Aorta (tissue), 5 donors: ENCODE results near the gene RBP3. TPM values are rescaled to one million over a fixed set of nuclear protein-coding genes. Genes with fewer than 3 reads are reported as not detected.
A peak's percentile ranks its signal among the peaks of the same experiment; 100 is the strongest.

Experiments
- ATAC-seq: fragments of 200-7000 bp; cut with Tn5 transposase; one replicate; pipeline ENCODE4 v1.9.1; 2022; ENCODE audit warnings: moderate library complexity; ENCODE audit not compliant: low FRiP score
- DNase-seq, 2 donors: peaks; one replicate each; pipeline ENCODE4 v3.0.0-alpha.2; 2020
- H3K27ac ChIP-seq, 2 donors: one replicate each; pipeline ENCODE4 v1.5.1; 2013; ENCODE audit warnings: low read length in 2 of 2, mild to moderate bottlenecking in 2 of 2, moderate library complexity in 2 of 2, control low read depth in 1 of 2, inconsistent platforms in 1 of 2, low read depth in 1 of 2
- H3K27me3 ChIP-seq, 2 donors: one replicate each; pipeline ENCODE4 v1.6.1; 2013; ENCODE audit warnings: control low read depth in 1 of 2, low read length in 1 of 2, mild to moderate bottlenecking in 1 of 2, moderate library complexity in 1 of 2; ENCODE audit not compliant: insufficient read depth in 2 of 2, control insufficient read depth in 1 of 2
- H3K36me3 ChIP-seq, 2 donors: one replicate each; pipeline ENCODE4 v1.6.1; 2013; ENCODE audit warnings: control low read depth in 1 of 2, low read length in 1 of 2, mild to moderate bottlenecking in 1 of 2; ENCODE audit not compliant: insufficient read depth in 2 of 2, control insufficient read depth in 1 of 2
- H3K4me1 ChIP-seq, 2 donors: one replicate each; pipeline ENCODE4 v1.6.1; 2013; ENCODE audit warnings: low read length in 2 of 2, control low read depth in 1 of 2, mild to moderate bottlenecking in 1 of 2, moderate library complexity in 1 of 2; ENCODE audit not compliant: insufficient read depth in 2 of 2, control insufficient read depth in 1 of 2
- H3K4me3 ChIP-seq, 2 donors: one replicate each; pipeline ENCODE4 v1.5.1; 2013; ENCODE audit warnings: low read length in 2 of 2, control low read depth in 1 of 2, mild to moderate bottlenecking in 1 of 2
- H3K9me3 ChIP-seq: one replicate; pipeline ENCODE4 v1.6.1; 2013; ENCODE audit warnings: mild to moderate bottlenecking, low read length; ENCODE audit not compliant: control insufficient read depth
- WGBS, 2 donors: extraction: QIAGEN DNeasy Blood & Tissue Kit; methylation state at CpG; one replicate each; pipeline ENCODE4 v1.1.7; 2013; 5-methylcytosine and 5-hydroxymethylcytosine counted together
- intact Hi-C, 2 donors: fragments of 100-400 bp; cut with DNase I; formaldehyde crosslinking; loops; one replicate each; pipeline versions ENCODE4 v1.14.2 to v1.15.0; 2022
- polyA plus RNA-seq, 2 donors: library from polyadenylated mRNA; stranded (reverse); fragments of 200-250 nt; gene quantifications; one replicate each; pipeline ENCODE4 v1.2.3, GENCODE V29; 2013
- total RNA-seq, 2 donors: library from RNA; stranded (reverse); fragmentation: NEBNext Ultra II Directional; extraction: Animal tissue kit (Norgen Biotek cat#: 25700); gene quantifications; one replicate each; pipeline ENCODE4 v1.2.1, GENCODE V29; 2021
- donor health status: healthy with polysubstance abuse.
- donor health status: Bipolar disorder and iron deficiency.
- donor health status: DM: no; HTN: no; CAD: no.
- donor health status: DM: no; HTN: no; CAD: no.
- donor health status: DM: yes; HTN: yes; CAD: no.

Gene RBP3
- total and polyA plus RNA-seq, 4 donors, result not detected

- DNase-seq, result peak in 1 of 2 donors; percentile 56
These were observed 30.7 kb downstream of the RBP3 start for GRCh38 chr10:47378606-47379444.

GRCh38 chr10:47379445-47379785, 31.3 kb downstream of the RBP3 start:
- Histone ChIP-seq H3K36me3 (no peaks in the 10 kb centered on the region), H3K27me3 (no peaks in the 10 kb centered on the region), H3K4me3 (no peak overlapping the region), H3K9me3 (no peaks in the 10 kb centered on the region), H3K27ac (no peak overlapping the region), H3K4me1 (no peaks in the 10 kb centered on the region)
- DNase-seq (no peak), ATAC-seq (no peak)
- WGBS, 2 donors, result 77 to 81% methylated on average over 7 of the region's 7 CpGs
- intact Hi-C loops, result no loop called here

More at GRCh38 chr10:47378606-47379444, 30.7 kb downstream of the RBP3 start:
- intact Hi-C loops, result no loop called here
- WGBS, 2 donors, result 85 to 89% methylated on average over 15 of the region's 15 CpGs
- Histone ChIP-seq H3K36me3 (no peaks in the 10 kb centered on the region), H3K27me3 (no peaks in the 10 kb centered on the region), H3K9me3 (no peaks in the 10 kb centered on the region), H3K4me3 (no peak overlapping the region), H3K4me1 (no peaks in the 10 kb centered on the region), H3K27ac (no peak overlapping the region)
- no peak for ATAC-seq

- DNase-seq (peak in 1 of 2 donors; percentile 61), ATAC-seq (no peak)
- H3K4me1 ChIP-seq, result no peaks in the 10 kb centered on the region
- H3K9me3 ChIP-seq, result no peaks in the 10 kb centered on the region
- H3K27ac ChIP-seq, result no peak overlapping the region
- intact Hi-C loops, result no loop called here
- no peaks in the 10 kb centered on the region for H3K27me3 ChIP-seq
- WGBS, 2 donors, result 68 to 74% methylated on average over 11 of the region's 11 CpGs
- H3K4me3 ChIP-seq, result no peak overlapping the region
- H3K36me3 ChIP-seq, result no peaks in the 10 kb centered on the region
These were observed 31.7 kb downstream of the RBP3 start for GRCh38 chr10:47379901-47380300.

GRCh38 chr10:47380341-47381102, 32.4 kb downstream of the RBP3 start:
- H3K27ac ChIP-seq, result no peak overlapping the region
- H3K4me1 ChIP-seq, result no peaks in the 10 kb centered on the region
- H3K27me3 ChIP-seq, result no peaks in the 10 kb centered on the region
- 78 to 82% methylated on average over 8 of the region's 8 CpGs for WGBS, 2 donors
- intact Hi-C loops, result no loop called here
- ATAC-seq (no peak), DNase-seq (no peak)
- H3K36me3 ChIP-seq, result no peaks in the 10 kb centered on the region
- no peaks in the 10 kb centered on the region for H3K9me3 ChIP-seq
- no peak overlapping the region for H3K4me3 ChIP-seq

GRCh38 chr10:47381103-47381395, 32.9 kb downstream of the RBP3 start:
- Histone ChIP-seq H3K27ac (no peak overlapping the region), H3K9me3 (no peaks in the 10 kb centered on the region), H3K27me3 (no peaks in the 10 kb centered on the region), H3K4me3 (no peak overlapping the region), H3K36me3 (no peaks in the 10 kb centered on the region), H3K4me1 (no peaks in the 10 kb centered on the region)
- WGBS, 2 donors, result 82 to 94% methylated on average over 1 of the region's 1 CpG
- ATAC-seq, result no peak
- no peak for DNase-seq
- intact Hi-C loops, result no loop called here

GRCh38 chr10:47381427-47382379, 33.5 kb downstream of the RBP3 start:
- no peak overlapping the region for H3K27ac ChIP-seq
- intact Hi-C loops, result no loop called here
- no peaks in the 10 kb centered on the region for H3K9me3 ChIP-seq
- no peak overlapping the region for H3K4me3 ChIP-seq
- no peaks in the 10 kb centered on the region for H3K4me1 ChIP-seq
- DNase-seq (peak in 1 of 2 donors; percentile 34), ATAC-seq (no peak)
- WGBS, 2 donors, result 56 to 67% methylated on average over 9 of the region's 9 CpGs
- H3K36me3 ChIP-seq, result no peaks in the 10 kb centered on the region
- H3K27me3 ChIP-seq, result no peaks in the 10 kb centered on the region

- no peaks in the 10 kb centered on the region for H3K27me3 ChIP-seq
- no peak for ATAC-seq
- no peaks in the 10 kb centered on the region for H3K4me1 ChIP-seq
- DNase-seq, result no peak
- H3K4me3 ChIP-seq, result peak overlapping the region in 1 of 2 donors; percentile 82
- intact Hi-C loops, result no loop called here
- H3K27ac ChIP-seq, result no peak overlapping the region
- no peaks in the 10 kb centered on the region for H3K9me3 ChIP-seq
- H3K36me3 ChIP-seq, result no peaks in the 10 kb centered on the region
- 23 to 28% methylated on average over 9 of the region's 9 CpGs for WGBS, 2 donors
These were observed 35.3 kb downstream of the RBP3 start for GRCh38 chr10:47383261-47384147.
